Stimulated activated CD8-positive, alpha-beta memory T cell treated with anti-CD3 and anti-CD28 coated beads, Interleukin-7, amount 100 ng/mL, for 4 hours (primary cell): Measurements from ENCODE around the gene RAD50.
"Not testable (repeated sequence)": the region's sequence is repeated elsewhere in the genome, so short reads cannot be mapped to it uniquely, and the experiment has no call there.

Source experiments
- DNase-seq, 2 donors: peaks; one replicate each; pipeline ENCODE4 v3.0.0-alpha.2; 2020; ENCODE audit warnings: low read depth in 2 of 2

The RAD50 gene

GRCh38 chr5:132557478-132558172 is 848 bp downstream of the RAD50 start:
- peak in 1 of 2 donors; percentile 4 for DNase-seq

- no peak for DNase-seq
Observed at GRCh38 chr5:132559383-132560060, 2.7 kb downstream of the RAD50 start.

- DNase-seq, result no peak
Observed at GRCh38 chr5:132561601-132562000, 4.8 kb downstream of the RAD50 start.

- not testable (repeated sequence) for DNase-seq
Observed at GRCh38 chr5:132564555-132564954, 7.8 kb downstream of the RAD50 start.

GRCh38 chr5:132566657-132567056 is 9.9 kb downstream of the RAD50 start:
- DNase-seq, result no peak

GRCh38 chr5:132576123-132576522 is 19.3 kb downstream of the RAD50 start:
- no peak for DNase-seq

GRCh38 chr5:132584560-132584959 is 27.8 kb downstream of the RAD50 start:
- not testable (repeated sequence) for DNase-seq

- no peak for DNase-seq
Observed at GRCh38 chr5:132586063-132586462, 29.3 kb downstream of the RAD50 start.

GRCh38 chr5:132589467-132589866 is 32.7 kb downstream of the RAD50 start:
- no peak for DNase-seq

- DNase-seq, result no peak
Observed at GRCh38 chr5:132591145-132591544, 34.4 kb downstream of the RAD50 start.

- DNase-seq, result no peak
Observed at GRCh38 chr5:132592521-132592920, 35.7 kb downstream of the RAD50 start.

GRCh38 chr5:132594170-132594569 is 37.4 kb downstream of the RAD50 start:
- no peak for DNase-seq

GRCh38 chr5:132595624-132596023 is 38.8 kb downstream of the RAD50 start:
- no peak for DNase-seq

GRCh38 chr5:132601071-132601728 is 44.4 kb downstream of the RAD50 start:
- no peak for DNase-seq

GRCh38 chr5:132607095-132607494 is 50.3 kb downstream of the RAD50 start:
- no peak for DNase-seq

- no peak for DNase-seq
Observed at GRCh38 chr5:132608107-132608506, 51.3 kb downstream of the RAD50 start.

GRCh38 chr5:132611965-132612364 is 55.2 kb downstream of the RAD50 start:
- DNase-seq, result no peak

- DNase-seq, result no peak
Observed at GRCh38 chr5:132612846-132613245, 56.1 kb downstream of the RAD50 start.

- DNase-seq, result no peak
Observed at GRCh38 chr5:132621699-132622098, 64.9 kb downstream of the RAD50 start.

GRCh38 chr5:132622608-132623007 is 65.8 kb downstream of the RAD50 start:
- DNase-seq, result no peak

- no peak for DNase-seq
Observed at GRCh38 chr5:132627470-132627869, 70.7 kb downstream of the RAD50 start.

GRCh38 chr5:132628814-132629213 is 72.0 kb downstream of the RAD50 start:
- no peak for DNase-seq
